ENCODE results near the gene DIPK1B.

Gene DIPK1B

DNA sequence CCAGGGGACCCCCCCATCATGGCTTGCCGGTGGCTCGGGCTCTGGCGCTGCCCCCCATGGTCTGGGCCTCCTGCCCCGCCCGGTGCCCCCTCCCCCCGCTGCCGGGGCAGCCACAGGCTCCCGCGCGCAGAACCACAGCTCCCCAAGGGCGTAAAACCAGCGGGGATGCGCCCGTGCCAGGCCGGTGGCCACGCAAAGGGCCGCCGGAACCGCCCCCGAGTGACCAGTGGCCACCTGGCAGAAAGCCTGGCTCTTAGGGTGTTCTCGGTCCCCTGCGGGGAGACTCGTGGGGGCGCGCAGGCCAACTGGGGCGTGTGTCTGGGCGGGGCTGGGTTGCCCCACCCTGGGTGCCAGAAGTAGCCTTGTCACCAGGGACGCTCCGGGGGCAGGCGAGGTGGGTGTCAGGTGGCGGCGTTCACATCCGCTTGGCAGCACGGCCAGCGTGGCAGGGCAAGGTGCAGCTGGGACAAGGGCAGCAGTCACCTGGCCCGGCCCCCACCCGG, 24.6 kb upstream of the DIPK1B start:
- no peaks in the 10 kb centered on the region for H3K9me3 ChIP-seq (ENCODE audit: severe bottlenecking)
- TF ChIP-seq, protein P1, sequence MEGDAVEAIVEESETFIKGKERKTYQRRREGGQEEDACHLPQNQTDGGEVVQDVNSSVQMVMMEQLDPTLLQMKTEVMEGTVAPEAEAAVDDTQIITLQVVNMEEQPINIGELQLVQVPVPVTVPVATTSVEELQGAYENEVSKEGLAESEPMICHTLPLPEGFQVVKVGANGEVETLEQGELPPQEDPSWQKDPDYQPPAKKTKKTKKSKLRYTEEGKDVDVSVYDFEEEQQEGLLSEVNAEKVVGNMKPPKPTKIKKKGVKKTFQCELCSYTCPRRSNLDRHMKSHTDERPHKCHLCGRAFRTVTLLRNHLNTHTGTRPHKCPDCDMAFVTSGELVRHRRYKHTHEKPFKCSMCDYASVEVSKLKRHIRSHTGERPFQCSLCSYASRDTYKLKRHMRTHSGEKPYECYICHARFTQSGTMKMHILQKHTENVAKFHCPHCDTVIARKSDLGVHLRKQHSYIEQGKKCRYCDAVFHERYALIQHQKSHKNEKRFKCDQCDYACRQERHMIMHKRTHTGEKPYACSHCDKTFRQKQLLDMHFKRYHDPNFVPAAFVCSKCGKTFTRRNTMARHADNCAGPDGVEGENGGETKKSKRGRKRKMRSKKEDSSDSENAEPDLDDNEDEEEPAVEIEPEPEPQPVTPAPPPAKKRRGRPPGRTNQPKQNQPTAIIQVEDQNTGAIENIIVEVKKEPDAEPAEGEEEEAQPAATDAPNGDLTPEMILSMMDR (IDR thresholded peaks at IDR 0.05; ENCODE audit: poor library complexity, severe bottlenecking) = no peak
- DNase-seq (ENCODE audit: low spot score) = no peak
- H3K36me3 ChIP-seq (ENCODE audit: low read depth) = no peaks in the 10 kb centered on the region
- no peak for ATAC-seq (ENCODE audit: low read depth)
- H3K27ac ChIP-seq (ENCODE audit: poor library complexity, severe bottlenecking) = no peak overlapping the region
- H3K4me1 ChIP-seq (ENCODE audit: insufficient read depth, poor library complexity, severe bottlenecking) = peaks cover 3% of the 10 kb centered on the region
- no peak overlapping the region for H3K4me3 ChIP-seq (ENCODE audit: severe bottlenecking)
- H3K27me3 ChIP-seq (ENCODE audit: insufficient read depth, poor library complexity, severe bottlenecking) = no peaks in the 10 kb centered on the region

DNA sequence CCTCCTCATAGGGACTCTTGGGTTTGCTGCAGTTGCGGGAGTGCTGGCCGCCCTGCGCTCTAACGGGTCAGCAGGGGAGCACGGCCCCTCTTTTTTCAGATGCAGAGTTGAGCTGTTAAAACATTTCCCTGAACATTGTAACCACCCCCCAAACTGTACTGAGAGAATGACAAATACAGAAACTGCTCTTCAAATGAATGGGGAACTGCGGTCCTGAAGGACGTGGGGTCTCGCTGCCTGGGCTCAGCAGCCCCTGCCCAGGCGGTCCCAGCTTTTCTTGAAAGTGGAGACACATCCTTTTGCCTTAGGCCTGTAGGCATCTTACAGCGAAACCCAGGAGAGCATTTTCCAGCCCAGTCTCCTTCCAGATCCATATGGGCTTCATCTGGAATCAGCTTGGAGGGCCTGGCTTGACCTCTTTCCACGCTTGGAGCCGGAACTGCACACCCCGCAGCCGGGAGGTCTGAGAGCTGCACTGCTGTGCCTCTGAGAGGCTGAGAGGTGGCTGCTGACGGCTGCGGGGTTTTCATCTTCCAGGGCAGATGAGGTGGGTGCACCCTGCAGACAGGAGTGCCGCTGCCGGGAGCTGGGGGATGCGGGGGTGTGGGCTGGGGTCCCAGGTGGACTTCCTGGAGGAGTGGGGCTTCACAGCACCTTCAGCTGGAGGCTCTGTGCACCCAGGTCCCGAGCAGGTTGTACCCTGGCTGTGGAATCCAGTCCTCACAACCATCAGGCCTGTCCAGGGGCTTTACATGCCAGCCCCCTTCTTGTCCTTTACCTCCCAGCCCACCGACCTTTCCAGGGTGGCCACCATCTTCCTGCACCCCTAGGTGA, 23.9 kb upstream of the DIPK1B start:
- TF ChIP-seq, protein P1 (IDR thresholded peaks at IDR 0.05; ENCODE audit: poor library complexity, severe bottlenecking) = no peak
- ATAC-seq (ENCODE audit: low read depth) (no peak), DNase-seq (ENCODE audit: low spot score) (no peak)
- H3K9me3 ChIP-seq (ENCODE audit: severe bottlenecking) = no peaks in the 10 kb centered on the region
- no peak overlapping the region for H3K27ac ChIP-seq (ENCODE audit: poor library complexity, severe bottlenecking)
- peaks cover 7% of the 10 kb centered on the region for H3K4me1 ChIP-seq (ENCODE audit: insufficient read depth, poor library complexity, severe bottlenecking)
- H3K36me3 ChIP-seq (ENCODE audit: low read depth) = no peaks in the 10 kb centered on the region
- H3K4me3 ChIP-seq (ENCODE audit: severe bottlenecking) = no peak overlapping the region
- H3K27me3 ChIP-seq (ENCODE audit: insufficient read depth, poor library complexity, severe bottlenecking) = no peaks in the 10 kb centered on the region

DNA sequence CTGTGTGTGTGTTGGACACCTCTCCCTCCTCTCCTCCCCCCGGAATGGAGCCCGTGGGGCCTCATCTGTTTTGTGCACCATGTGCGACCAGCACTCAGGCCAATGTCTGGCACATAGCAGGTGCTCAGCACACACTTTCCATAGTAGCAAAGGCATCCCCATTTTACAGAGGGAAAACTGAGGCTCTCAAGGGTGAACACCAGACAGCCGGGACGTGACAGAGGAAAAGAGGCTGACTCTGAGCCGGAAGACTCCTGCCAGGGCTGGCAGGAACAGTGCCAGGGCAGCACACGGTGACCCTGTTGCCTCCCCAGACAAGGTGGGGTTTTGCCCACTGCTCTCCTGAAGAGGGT, 23.3 kb upstream of the DIPK1B start:
- TF ChIP-seq, protein P1 (IDR thresholded peaks at IDR 0.05; ENCODE audit: poor library complexity, severe bottlenecking) = no peak
- peaks cover 13% of the 10 kb centered on the region for H3K4me1 ChIP-seq (ENCODE audit: insufficient read depth, poor library complexity, severe bottlenecking)
- ATAC-seq (ENCODE audit: low read depth) (no peak), DNase-seq (ENCODE audit: low spot score) (no peak)
- H3K9me3 ChIP-seq (ENCODE audit: severe bottlenecking) = no peaks in the 10 kb centered on the region
- H3K4me3 ChIP-seq (ENCODE audit: severe bottlenecking) = no peak overlapping the region
- no peak overlapping the region for H3K27ac ChIP-seq (ENCODE audit: poor library complexity, severe bottlenecking)
- no peaks in the 10 kb centered on the region for H3K27me3 ChIP-seq (ENCODE audit: insufficient read depth, poor library complexity, severe bottlenecking)
- H3K36me3 ChIP-seq (ENCODE audit: low read depth) = no peaks in the 10 kb centered on the region

DNA sequence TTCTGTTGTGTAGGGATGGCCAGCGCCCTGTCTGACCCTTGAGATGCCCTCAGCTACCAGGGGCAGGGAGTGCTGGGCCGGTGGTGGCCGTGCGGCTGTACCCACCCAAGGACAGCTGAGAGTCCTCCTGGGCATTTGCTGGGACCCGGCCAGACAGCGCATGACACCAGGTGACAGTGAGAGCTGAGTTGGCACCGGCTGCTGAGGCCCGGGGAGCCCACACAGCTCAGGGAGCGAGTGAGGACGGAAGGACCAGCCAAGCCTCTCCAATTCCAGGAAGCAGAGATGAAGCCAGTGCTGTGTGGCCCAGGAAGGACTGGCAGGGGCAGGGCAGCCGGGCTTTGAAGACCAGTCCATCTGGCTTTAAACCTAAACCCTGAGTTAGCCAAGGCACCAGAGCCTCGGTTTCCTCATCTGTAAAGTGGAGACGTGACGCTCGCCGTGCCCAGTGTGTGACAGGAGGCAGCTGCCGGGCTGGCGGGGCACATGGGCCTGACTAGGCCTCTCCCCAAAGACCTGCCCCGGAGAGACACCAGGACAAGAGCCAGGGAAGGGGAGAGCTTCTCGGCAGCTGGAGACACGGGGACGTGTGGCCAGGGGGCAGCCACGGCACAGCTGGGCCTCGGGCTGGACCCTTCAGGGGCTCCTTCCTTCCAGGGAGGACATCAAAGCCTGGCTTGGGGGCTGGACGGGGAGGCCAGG, 22.1 kb upstream of the DIPK1B start:
- H3K27ac ChIP-seq (ENCODE audit: poor library complexity, severe bottlenecking) = no peak overlapping the region
- H3K9me3 ChIP-seq (ENCODE audit: severe bottlenecking) = no peaks in the 10 kb centered on the region
- no peak for ATAC-seq (ENCODE audit: low read depth)
- peaks cover 18% of the 10 kb centered on the region for H3K4me1 ChIP-seq (ENCODE audit: insufficient read depth, poor library complexity, severe bottlenecking)
- TF ChIP-seq, protein P1 (IDR thresholded peaks at IDR 0.05; ENCODE audit: poor library complexity, severe bottlenecking) = no peak
- no peak overlapping the region for H3K4me3 ChIP-seq (ENCODE audit: severe bottlenecking)
- no peaks in the 10 kb centered on the region for H3K36me3 ChIP-seq (ENCODE audit: low read depth)
- no peak for DNase-seq (ENCODE audit: low spot score)
- H3K27me3 ChIP-seq (ENCODE audit: insufficient read depth, poor library complexity, severe bottlenecking) = no peaks in the 10 kb centered on the region

Data from RWPE2 (cell line).